ENCODE results near the gene SOD3.

SOD3 gene

DNA sequence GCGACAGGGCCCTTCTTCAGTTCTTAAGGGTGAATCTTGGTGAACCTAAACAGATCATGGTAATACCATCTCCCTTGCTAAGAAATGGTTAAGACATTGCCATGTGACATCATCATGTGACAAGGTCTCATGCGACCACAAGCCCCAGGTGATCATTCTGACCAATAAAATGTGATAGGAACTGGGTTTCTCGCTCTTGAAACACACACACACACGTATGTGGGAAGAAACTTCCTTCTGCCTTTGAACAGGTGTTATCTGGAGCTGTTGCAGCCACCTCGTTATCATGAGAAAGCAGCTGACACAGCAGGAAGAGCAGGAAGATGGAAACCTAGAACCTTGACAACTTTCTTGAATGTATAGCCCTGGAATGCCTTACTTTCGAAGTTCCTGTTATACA, 10.2 kb downstream of the SOD3 start:
- peaks cover 31% of the 10 kb centered on the region for H3K27me3 Mint-ChIP-seq
- H3K27ac Mint-ChIP-seq, result no peak overlapping the region
- no peaks in the 10 kb centered on the region for H3K4me1 Mint-ChIP-seq (ENCODE audit: low read depth)

GRCh38 chr4:24806206-24806990, 11.0 kb downstream of the SOD3 start:
- H3K27ac Mint-ChIP-seq, result no peak overlapping the region
- peaks cover 23% of the 10 kb centered on the region for H3K27me3 Mint-ChIP-seq
- no peaks in the 10 kb centered on the region for H3K4me1 Mint-ChIP-seq (ENCODE audit: low read depth)
- no peaks in the 10 kb centered on the region for H3K36me3 Mint-ChIP-seq (ENCODE audit: low read depth)
- no peak overlapping the region for H3K4me3 Mint-ChIP-seq
- DNase-seq, result no peak
- no peaks in the 10 kb centered on the region for H3K9me3 Mint-ChIP-seq

More for the DNA sequence above, 10.2 kb downstream of the SOD3 start:
- H3K9me3 Mint-ChIP-seq, result no peaks in the 10 kb centered on the region
- H3K36me3 Mint-ChIP-seq (ENCODE audit: low read depth), result no peaks in the 10 kb centered on the region
- no peak overlapping the region for H3K4me3 Mint-ChIP-seq
- DNase-seq, result no peak

- DNase-seq, result no peak
- Mint-ChIP-seq H3K4me3 (no peak overlapping the region), H3K27me3 (peaks cover 10% of the 10 kb centered on the region), H3K27ac (no peak overlapping the region), H3K36me3 (ENCODE audit: low read depth) (no peaks in the 10 kb centered on the region), H3K4me1 (ENCODE audit: low read depth) (no peaks in the 10 kb centered on the region), H3K9me3 (peaks cover 7% of the 10 kb centered on the region)
Measured at GRCh38 chr4:24807611-24808010, 12.2 kb downstream of the SOD3 start.

- no peaks in the 10 kb centered on the region for H3K36me3 Mint-ChIP-seq (ENCODE audit: low read depth)
- H3K4me3 Mint-ChIP-seq, result no peak overlapping the region
- H3K4me1 Mint-ChIP-seq (ENCODE audit: low read depth), result no peaks in the 10 kb centered on the region
- H3K27ac Mint-ChIP-seq, result no peak overlapping the region
- peaks cover 7% of the 10 kb centered on the region for H3K9me3 Mint-ChIP-seq
- peaks cover 8% of the 10 kb centered on the region for H3K27me3 Mint-ChIP-seq
- DNase-seq, result no peak
Measured at GRCh38 chr4:24808261-24808660, 12.9 kb downstream of the SOD3 start.

DNA sequence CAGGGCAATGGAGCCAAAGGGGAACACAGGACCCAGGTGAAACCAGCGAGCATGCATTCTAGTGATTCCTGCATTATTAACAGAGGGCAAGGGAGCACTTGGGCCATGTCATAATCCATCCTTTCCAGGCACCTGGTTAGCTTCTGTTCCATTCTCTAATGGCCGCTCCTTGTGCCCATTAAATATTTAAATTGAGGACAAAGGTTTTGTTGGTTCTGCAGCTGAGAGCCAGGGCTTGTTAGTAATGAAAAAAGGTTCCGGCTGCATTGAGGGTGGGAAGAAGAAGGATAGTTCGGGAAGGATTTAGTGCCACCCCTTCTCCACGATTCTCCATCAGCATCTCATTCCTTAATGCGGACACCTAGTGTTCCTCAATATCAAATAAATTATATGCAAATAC, 13.6 kb downstream of the SOD3 start:
- Mint-ChIP-seq H3K4me1 (ENCODE audit: low read depth) (no peaks in the 10 kb centered on the region), H3K9me3 (peaks cover 7% of the 10 kb centered on the region), H3K4me3 (no peak overlapping the region), H3K36me3 (ENCODE audit: low read depth) (no peaks in the 10 kb centered on the region), H3K27ac (no peak overlapping the region), H3K27me3 (peaks cover 6% of the 10 kb centered on the region)
- DNase-seq, result no peak

DNA sequence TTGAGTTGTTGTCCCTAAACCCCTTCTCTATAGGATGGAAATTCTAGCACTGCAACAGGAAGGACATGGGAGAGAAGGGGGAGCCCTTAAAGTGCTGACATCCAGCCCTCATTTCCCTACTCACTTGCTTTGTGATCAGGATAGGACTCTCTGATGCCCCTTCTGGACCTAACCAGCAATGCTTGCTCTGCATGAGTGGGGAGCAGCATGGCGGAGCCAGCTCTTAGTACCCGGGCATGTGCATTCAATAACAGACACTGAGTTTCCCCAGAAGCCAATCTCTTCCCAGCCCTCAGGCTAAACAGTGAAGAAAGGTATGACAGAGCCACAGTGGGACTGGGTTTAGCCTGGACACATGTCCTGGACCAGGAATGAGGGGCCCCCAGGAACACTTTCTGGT, 14.0 kb downstream of the SOD3 start:
- Mint-ChIP-seq H3K27ac (no peak overlapping the region), H3K9me3 (peaks cover 7% of the 10 kb centered on the region), H3K27me3 (peaks cover 6% of the 10 kb centered on the region)

DNA sequence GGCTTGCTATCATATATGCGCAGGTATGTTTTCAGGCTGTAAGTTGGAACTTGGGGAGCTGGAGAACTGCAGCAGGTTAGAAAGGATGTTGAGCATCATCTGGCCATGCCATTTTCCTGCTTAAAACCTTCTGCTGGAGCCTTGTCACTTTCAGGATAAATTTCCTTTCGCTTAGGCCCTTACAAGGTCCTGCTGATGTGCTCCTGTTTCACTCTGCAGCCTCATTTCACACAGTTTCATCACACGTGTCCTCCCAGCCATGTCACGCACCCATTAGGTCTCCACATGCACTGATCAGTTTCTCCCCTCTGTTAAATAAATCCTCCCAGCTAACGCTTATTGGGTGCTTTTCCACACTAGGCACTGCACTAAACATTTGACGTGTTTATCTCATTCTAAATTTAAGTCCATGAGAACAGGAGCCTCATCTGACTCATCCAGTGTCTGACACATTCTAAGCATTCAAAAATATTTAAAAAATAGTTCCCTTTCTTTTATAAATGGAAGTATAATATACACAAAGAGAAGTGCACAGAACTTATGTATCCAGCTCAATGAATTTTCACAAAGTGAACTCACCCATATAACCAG, 14.5 kb downstream of the SOD3 start:
- no peak for DNase-seq
- Mint-ChIP-seq H3K4me3 (no peak overlapping the region), H3K9me3 (peaks cover 7% of the 10 kb centered on the region), H3K27me3 (peaks cover 1% of the 10 kb centered on the region), H3K36me3 (ENCODE audit: low read depth) (no peaks in the 10 kb centered on the region), H3K4me1 (ENCODE audit: low read depth) (no peaks in the 10 kb centered on the region), H3K27ac (no peak overlapping the region)

More for the DNA sequence above, 14.0 kb downstream of the SOD3 start:
- DNase-seq, result no peak
- Mint-ChIP-seq H3K4me1 (ENCODE audit: low read depth) (no peaks in the 10 kb centered on the region), H3K4me3 (no peak overlapping the region), H3K36me3 (ENCODE audit: low read depth) (no peaks in the 10 kb centered on the region)

- Mint-ChIP-seq H3K4me1 (ENCODE audit: low read depth) (no peaks in the 10 kb centered on the region), H3K4me3 (no peak overlapping the region), H3K36me3 (ENCODE audit: low read depth) (no peaks in the 10 kb centered on the region), H3K9me3 (peaks cover 7% of the 10 kb centered on the region), H3K27me3 (no peaks in the 10 kb centered on the region), H3K27ac (no peak overlapping the region)
- DNase-seq, result no peak
Measured at GRCh38 chr4:24810871-24811631, 15.7 kb downstream of the SOD3 start.

DNA sequence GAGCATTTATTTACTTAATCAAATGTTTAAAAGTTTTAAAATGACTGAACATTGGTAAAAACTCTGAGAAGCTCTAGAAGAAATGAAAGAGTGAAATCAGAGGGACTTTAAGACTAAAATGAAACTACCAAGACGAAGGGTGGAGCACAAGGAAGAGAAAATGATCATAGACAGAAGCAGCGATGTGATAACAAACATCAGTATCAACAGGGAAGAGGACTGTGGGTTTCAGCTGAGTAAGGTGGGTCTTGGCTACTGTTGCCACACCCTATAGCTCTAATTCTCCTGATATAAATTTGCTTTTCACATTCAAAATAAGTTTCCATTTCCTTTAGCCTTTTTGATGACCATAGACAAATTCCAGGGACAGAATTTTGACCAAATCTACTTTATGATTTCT, 18.4 kb downstream of the SOD3 start:
- H3K27ac Mint-ChIP-seq, result no peak overlapping the region
- DNase-seq, result no peak
- H3K9me3 Mint-ChIP-seq, result peaks cover 7% of the 10 kb centered on the region
- H3K36me3 Mint-ChIP-seq (ENCODE audit: low read depth), result no peaks in the 10 kb centered on the region
- H3K4me3 Mint-ChIP-seq, result no peak overlapping the region
- no peaks in the 10 kb centered on the region for H3K27me3 Mint-ChIP-seq
- no peaks in the 10 kb centered on the region for H3K4me1 Mint-ChIP-seq (ENCODE audit: low read depth)

- DNase-seq, result no peak
- no peaks in the 10 kb centered on the region for H3K36me3 Mint-ChIP-seq (ENCODE audit: low read depth)
- no peaks in the 10 kb centered on the region for H3K4me1 Mint-ChIP-seq (ENCODE audit: low read depth)
- peaks cover 7% of the 10 kb centered on the region for H3K9me3 Mint-ChIP-seq
- H3K4me3 Mint-ChIP-seq, result no peak overlapping the region
- no peaks in the 10 kb centered on the region for H3K27me3 Mint-ChIP-seq
- no peak overlapping the region for H3K27ac Mint-ChIP-seq
Measured at GRCh38 chr4:24816797-24817196, 21.4 kb downstream of the SOD3 start.

GRCh38 chr4:24820541-24820940, 25.2 kb downstream of the SOD3 start:
- Mint-ChIP-seq H3K27ac (no peak overlapping the region), H3K9me3 (no peaks in the 10 kb centered on the region), H3K4me3 (no peak overlapping the region), H3K27me3 (no peaks in the 10 kb centered on the region), H3K4me1 (ENCODE audit: low read depth) (no peaks in the 10 kb centered on the region), H3K36me3 (ENCODE audit: low read depth) (no peaks in the 10 kb centered on the region)
- no peak for DNase-seq

GRCh38 chr4:24824720-24825119, 29.3 kb downstream of the SOD3 start:
- Mint-ChIP-seq H3K4me3 (no peak overlapping the region), H3K4me1 (ENCODE audit: low read depth) (no peaks in the 10 kb centered on the region), H3K36me3 (ENCODE audit: low read depth) (no peaks in the 10 kb centered on the region), H3K27me3 (no peaks in the 10 kb centered on the region), H3K9me3 (no peaks in the 10 kb centered on the region), H3K27ac (no peak overlapping the region)
- no peak for DNase-seq

DNA sequence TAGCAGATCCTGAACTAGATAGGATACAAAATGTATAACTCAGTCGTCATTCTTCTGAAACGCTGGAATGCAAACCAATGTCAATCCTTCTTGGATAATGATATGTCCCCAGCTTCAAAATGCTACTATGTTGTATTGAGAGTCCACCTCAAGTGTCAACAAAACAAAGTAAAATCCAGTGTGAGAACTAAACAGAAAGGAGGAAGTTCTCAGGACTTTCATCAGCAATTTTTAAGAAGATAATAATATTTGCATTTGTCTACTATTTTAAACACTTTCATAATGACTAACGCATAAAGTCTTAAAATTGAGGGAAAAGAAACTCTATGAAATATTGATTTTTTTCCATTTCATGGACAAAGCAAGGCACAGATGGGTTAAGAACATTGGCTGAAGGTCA, 36.3 kb downstream of the SOD3 start:
- Mint-ChIP-seq H3K4me3 (no peak overlapping the region), H3K27ac (no peak overlapping the region), H3K27me3 (no peaks in the 10 kb centered on the region), H3K36me3 (ENCODE audit: low read depth) (no peaks in the 10 kb centered on the region), H3K4me1 (ENCODE audit: low read depth) (no peaks in the 10 kb centered on the region), H3K9me3 (no peaks in the 10 kb centered on the region)
- no peak for DNase-seq

GRCh38 chr4:24835696-24836095, 40.3 kb downstream of the SOD3 start:
- no peak overlapping the region for H3K4me3 Mint-ChIP-seq
- no peaks in the 10 kb centered on the region for H3K27me3 Mint-ChIP-seq
- no peaks in the 10 kb centered on the region for H3K9me3 Mint-ChIP-seq
- H3K27ac Mint-ChIP-seq, result no peak overlapping the region
- no peaks in the 10 kb centered on the region for H3K36me3 Mint-ChIP-seq (ENCODE audit: low read depth)
- no peak for DNase-seq
- no peaks in the 10 kb centered on the region for H3K4me1 Mint-ChIP-seq (ENCODE audit: low read depth)

DNA sequence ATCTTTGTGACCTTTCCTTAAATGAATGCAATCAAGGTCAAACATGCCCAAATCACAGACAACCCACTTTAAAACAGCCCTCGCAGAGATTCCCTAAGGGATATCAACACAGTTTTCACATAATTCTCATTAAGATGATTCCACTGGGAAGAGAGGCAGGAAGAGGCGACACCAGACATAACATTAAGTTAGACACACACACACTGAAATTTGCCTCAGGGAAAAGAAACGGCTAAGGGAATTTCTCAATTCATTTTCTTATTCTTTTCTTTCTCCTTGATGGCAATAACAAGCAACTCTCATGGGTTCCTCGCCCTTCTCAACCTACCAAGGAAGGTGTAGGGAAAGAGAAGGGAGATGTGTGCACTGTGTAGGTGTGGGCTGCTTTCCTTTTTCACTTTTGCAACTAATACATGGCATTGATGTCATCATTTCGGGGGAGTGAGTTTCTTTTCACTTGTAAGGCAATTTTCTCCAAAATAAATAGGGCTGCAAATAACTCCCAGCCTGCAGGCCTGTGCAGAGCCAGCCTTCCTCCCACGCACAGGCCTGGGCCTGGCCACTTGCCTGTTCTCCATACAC, 41.4 kb downstream of the SOD3 start:
- H3K36me3 Mint-ChIP-seq (ENCODE audit: low read depth), result no peaks in the 10 kb centered on the region
- no peak overlapping the region for H3K27ac Mint-ChIP-seq
- H3K4me3 Mint-ChIP-seq, result no peak overlapping the region
- no peak for DNase-seq
- no peaks in the 10 kb centered on the region for H3K27me3 Mint-ChIP-seq
- no peaks in the 10 kb centered on the region for H3K9me3 Mint-ChIP-seq
- no peaks in the 10 kb centered on the region for H3K4me1 Mint-ChIP-seq (ENCODE audit: low read depth)

Measured in activated T-cell treated with anti-CD3 and anti-CD28 coated beads, Interleukin-2, amount 50 U/mL, for 24 hours (primary cell).